ENCODE results near the gene TRMT10C. TPM values are rescaled to one million over a fixed set of nuclear protein-coding genes. Genes with fewer than 3 reads are reported as not detected.
"Not testable (repeated sequence)": the region's sequence is repeated elsewhere in the genome, so short reads cannot be mapped to it uniquely, and the experiment has no call there.

The TRMT10C gene
- 19.1 TPM for total RNA-seq
- long read RNA-seq, transcript TRMT10C-201 (2 exons, 1,819 nt) = major isoform, 38 of 39 reads
- long read RNA-seq, partial matches to known transcripts = 0 of 39 reads
- long read RNA-seq, other reads (novel, unspliced or antisense) = 1 of 39 reads

GRCh38 chr3:101561630-101562328 lies at the start of gene TRMT10C:
Gene TRMT10C, plus strand, starts transcription at chr3:101561868. Its CDS starts 2,914 bp downstream, at chr3:101564782.
- intact Hi-C loops (cut with DNase I) = loop anchor here (5.0 kb wide), 1 partner anchor 49 kb away; the partner anchor contains the start of gene SENP7
- peak; percentile 97 for DNase-seq (ENCODE audit: low spot score)

GRCh38 chr3:101512396-101512645 lies 49.3 kb upstream of the TRMT10C start:
- intact Hi-C loops (cut with DNase I) = loop anchor here (2.0 to 5.0 kb wide), 2 partner anchors 50 to 164 kb away; partner anchors contain the start of genes TRMT10C and ZBTB11
- no peak for DNase-seq (ENCODE audit: low spot score)

- intact Hi-C loops (cut with DNase I) = loop anchor here (2.0 to 5.0 kb wide), 2 partner anchors 49 to 164 kb away; partner anchors contain the start of genes TRMT10C and ZBTB11
- DNase-seq (ENCODE audit: low spot score) = peak; percentile 87
Observed at GRCh38 chr3:101512646-101513418, 48.8 kb upstream of the TRMT10C start, which contains the start of gene SENP7. Gene SENP7, minus strand, starts transcription at chr3:101513212. Its CDS starts 82 bp downstream, at chr3:101513130.

- intact Hi-C loops (cut with DNase I) = loop anchor here (2.0 to 5.0 kb wide), 2 partner anchors 49 to 163 kb away; partner anchors contain the start of genes TRMT10C and ZBTB11
- no peak for DNase-seq (ENCODE audit: low spot score)
Observed at GRCh38 chr3:101513419-101513986, 48.2 kb upstream of the TRMT10C start.

- DNase-seq (ENCODE audit: low spot score) = no peak
- intact Hi-C loops (cut with DNase I) = no loop called here
Observed at GRCh38 chr3:101518421-101518871, 43.2 kb upstream of the TRMT10C start.

- intact Hi-C loops (cut with DNase I) = no loop called here
Observed at GRCh38 chr3:101519685-101520365, 41.8 kb upstream of the TRMT10C start.

GRCh38 chr3:101521211-101521701 lies 40.4 kb upstream of the TRMT10C start:
- DNase-seq (ENCODE audit: low spot score) = no peak
- intact Hi-C loops (cut with DNase I) = no loop called here

More at GRCh38 chr3:101519685-101520365, 41.8 kb upstream of the TRMT10C start:
- DNase-seq (ENCODE audit: low spot score) = no peak

GRCh38 chr3:101527441-101527840 lies 34.2 kb upstream of the TRMT10C start:
- intact Hi-C loops (cut with DNase I) = no loop called here
- no peak for DNase-seq (ENCODE audit: low spot score)

GRCh38 chr3:101527906-101528305 lies 33.8 kb upstream of the TRMT10C start:
- intact Hi-C loops (cut with DNase I) = no loop called here
- no peak for DNase-seq (ENCODE audit: low spot score)

- no peak for DNase-seq (ENCODE audit: low spot score)
- intact Hi-C loops (cut with DNase I) = no loop called here
Observed at GRCh38 chr3:101529816-101530685, 31.6 kb upstream of the TRMT10C start.

- intact Hi-C loops (cut with DNase I) = no loop called here
- no peak for DNase-seq (ENCODE audit: low spot score)
Observed at GRCh38 chr3:101530686-101531047, 31.0 kb upstream of the TRMT10C start.

- intact Hi-C loops (cut with DNase I) = no loop called here
- no peak for DNase-seq (ENCODE audit: low spot score)
Observed at GRCh38 chr3:101531473-101532086, 30.1 kb upstream of the TRMT10C start.

- no peak for DNase-seq (ENCODE audit: low spot score)
- intact Hi-C loops (cut with DNase I) = no loop called here
Observed at GRCh38 chr3:101532783-101533602, 28.7 kb upstream of the TRMT10C start.

- intact Hi-C loops (cut with DNase I) = no loop called here
- no peak for DNase-seq (ENCODE audit: low spot score)
Observed at GRCh38 chr3:101533603-101533968, 28.1 kb upstream of the TRMT10C start.

GRCh38 chr3:101535221-101535620 lies 26.4 kb upstream of the TRMT10C start:
- DNase-seq (ENCODE audit: low spot score) = no peak
- intact Hi-C loops (cut with DNase I) = no loop called here

- intact Hi-C loops (cut with DNase I) = no loop called here
- no peak for DNase-seq (ENCODE audit: low spot score)
Observed at GRCh38 chr3:101536266-101536665, 25.4 kb upstream of the TRMT10C start.

- intact Hi-C loops (cut with DNase I); DNase-seq (ENCODE audit: low spot score): not testable (repeated sequence)
Observed at GRCh38 chr3:101536955-101537354, 24.7 kb upstream of the TRMT10C start.

All from cardiac septum (tissue), 1 donor.